Measurements from ENCODE around the gene SLC7A10. TPM values are rescaled to one million over a fixed set of nuclear protein-coding genes. Genes with fewer than 3 reads are reported as not detected.

Gene SLC7A10
- total RNA-seq, 1 experiment from 2014 or later = 2.9 TPM

DNA sequence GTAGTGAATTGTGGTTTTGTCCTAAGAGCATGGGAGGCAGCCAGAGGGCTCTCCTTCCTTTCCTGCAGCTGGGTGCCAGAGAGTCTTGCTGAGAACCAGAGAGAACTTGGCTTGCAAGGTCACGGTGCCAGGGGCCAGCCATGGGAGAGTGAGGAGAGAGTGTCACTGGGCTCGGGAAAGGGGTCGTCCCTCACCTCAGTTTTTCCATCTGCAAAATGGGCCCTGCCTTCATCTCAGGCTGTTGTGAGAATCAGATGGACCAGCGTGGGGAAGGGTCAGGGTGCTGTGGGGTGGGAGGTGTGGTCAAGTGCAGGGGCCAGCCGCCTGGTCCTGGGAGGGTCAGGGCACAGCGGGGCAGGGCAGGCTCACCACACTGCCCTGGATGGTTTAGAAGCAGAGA, 24.2 kb downstream of the SLC7A10 start:
- no peak overlapping the region for H3K14ac ChIP-seq (ENCODE audit: insufficient read depth, low read length)
- no peaks in the 10 kb centered on the region for H3K79me1 ChIP-seq (ENCODE audit: insufficient read depth, low read depth, low read length, poor library complexity, severe bottlenecking)
- H3K9me3 ChIP-seq (ENCODE audit: control insufficient read depth, low read depth, low read length) = no peaks in the 10 kb centered on the region
- H2BK120ac ChIP-seq (ENCODE audit: low read depth, low read length, poor library complexity, severe bottlenecking) = no peak overlapping the region
- no peak overlapping the region for H4K5ac ChIP-seq (ENCODE audit: insufficient read length, low read depth, low read length)
- H3K79me2 ChIP-seq (ENCODE audit: insufficient read depth, low read length) = no peaks in the 10 kb centered on the region
- H3K27ac ChIP-seq (ENCODE audit: insufficient read length, low read depth, low read length) = no peak overlapping the region
- H3K4me3 Mint-ChIP-seq = no peak overlapping the region
- H3K9ac ChIP-seq (ENCODE audit: extremely low read depth, insufficient read length, low read length) = no peak overlapping the region
- H2AFZ ChIP-seq (ENCODE audit: low read length) = no peak overlapping the region
- no peak overlapping the region for H3K56ac ChIP-seq (ENCODE audit: insufficient read length, low read depth, low read length)
- no CpG with 5 or more reads among the region's 6 CpGs for WGBS (ENCODE audit: extremely low coverage, insufficient read length, low lambda C conversion rate)
- no peak overlapping the region for H4K91ac ChIP-seq (ENCODE audit: insufficient read length, low read depth, low read length)
- no peak overlapping the region for H2BK5ac ChIP-seq (ENCODE audit: insufficient read length, low read length)
- no peak overlapping the region for H3T11ph ChIP-seq (ENCODE audit: low read length)
- H2BK20ac ChIP-seq (ENCODE audit: low read depth, low read length, poor library complexity, severe bottlenecking) = no peak overlapping the region
- no peaks in the 10 kb centered on the region for H3K4me1 ChIP-seq (ENCODE audit: insufficient read depth, low read length)
- no peak overlapping the region for H2BK12ac ChIP-seq (ENCODE audit: insufficient read length, low read depth, low read length)
- no peak overlapping the region for H2BK15ac ChIP-seq (ENCODE audit: low read depth, low read length)
- H4K20me1 ChIP-seq (ENCODE audit: control insufficient read depth, insufficient read depth, insufficient read length) = peaks cover 2% of the 10 kb centered on the region
- no peaks in the 10 kb centered on the region for H3K23me2 ChIP-seq (ENCODE audit: insufficient read length, low read depth, low read length, poor library complexity, severe bottlenecking)
- H3K27me3 Mint-ChIP-seq (ENCODE audit: low read depth) = no peaks in the 10 kb centered on the region
- no peak overlapping the region for H3K27ac Mint-ChIP-seq
- H3K18ac ChIP-seq (ENCODE audit: insufficient read length, low read depth, low read length) = no peak overlapping the region
- no peak overlapping the region for H4K8ac ChIP-seq (replicated peaks; ENCODE audit: insufficient read length, low read depth, low read length)
- H3K36me3 Mint-ChIP-seq (ENCODE audit: insufficient read depth in 1 of 3, low read depth in 3 of 3) = peaks cover 6 to 19% (median 18%) of the 10 kb centered on the region in 3 experiments; a peak in 6 of 7 replicates
- DNase-seq = no peak
- no peak overlapping the region for H3K4ac ChIP-seq (ENCODE audit: low read depth, low read length)
- no peak overlapping the region for H2AK5ac ChIP-seq (ENCODE audit: insufficient read length, low read length)
- H3K4me2 ChIP-seq (ENCODE audit: insufficient read depth, insufficient read length, low read length) = no peak overlapping the region
- H3K27me3 ChIP-seq (ENCODE audit: insufficient read depth, low read length) = no peaks in the 10 kb centered on the region
- H3K9me3 Mint-ChIP-seq = no peaks in the 10 kb centered on the region
- no peak overlapping the region for H3K23ac ChIP-seq (ENCODE audit: insufficient read length, low read depth, low read length)
- no peaks in the 10 kb centered on the region for H3K4me1 Mint-ChIP-seq
- no peak for TF ChIP-seq CTCF (conservative IDR thresholded peaks at IDR 0.05)
